Hematopoietic multipotent progenitor cell treated with erythropoietin and hydrocortisone succinate and interleukin-3 and kit ligand, for 4 days (in vitro differentiated cells): ENCODE measurements around the gene PTPN21.

Experiments
- DNase-seq: peaks from one replicate; pipeline ENCODE4 v3.0.0-alpha.2; 2015

The PTPN21 gene

GRCh38 chr14:88503754-88504406, 50.9 kb downstream of the PTPN21 start:
- DNase-seq, result no peak

DNA sequence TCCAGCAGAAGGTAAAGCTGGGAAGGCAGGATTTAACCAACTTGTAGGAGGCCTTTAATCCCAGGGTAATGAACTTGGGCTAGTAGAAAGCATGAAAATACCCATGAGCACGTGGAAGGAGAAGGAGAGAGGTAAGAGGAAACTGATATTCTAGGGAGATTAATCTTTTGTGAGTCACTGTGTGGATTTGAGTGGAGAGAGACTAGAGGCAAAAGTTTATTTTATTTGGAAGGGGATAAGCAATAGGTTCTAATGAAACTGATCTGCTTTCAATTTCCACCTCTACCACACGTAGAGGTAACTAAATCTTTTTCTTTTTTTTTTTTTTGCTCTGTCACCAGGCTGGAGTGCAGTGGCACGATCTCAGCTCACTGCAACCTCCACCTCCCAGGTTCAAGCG, 52.1 kb downstream of the PTPN21 start:
- no peak for DNase-seq

GRCh38 chr14:88500611-88501010, 54.2 kb downstream of the PTPN21 start:
- no peak for DNase-seq

DNA sequence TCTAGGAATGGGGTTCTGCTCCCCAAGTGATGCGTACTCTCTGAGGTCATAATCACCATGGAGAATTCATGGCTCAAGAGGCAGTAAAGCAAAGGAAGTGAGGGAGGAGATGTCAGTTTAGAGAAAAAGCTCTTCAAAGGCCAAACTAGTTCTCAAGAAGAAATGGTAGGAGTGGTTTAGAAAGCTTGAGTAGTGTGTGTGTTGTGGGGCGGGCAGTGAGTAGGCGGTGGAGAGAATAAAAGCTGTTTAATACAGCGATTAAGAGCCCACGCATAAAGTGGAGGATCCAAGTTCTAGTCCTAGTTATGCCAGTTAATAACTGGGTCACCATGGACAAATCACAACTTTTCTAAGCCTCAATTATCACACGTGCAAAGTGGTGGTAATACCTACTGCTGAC, 55.6 kb downstream of the PTPN21 start:
- no peak for DNase-seq

DNA sequence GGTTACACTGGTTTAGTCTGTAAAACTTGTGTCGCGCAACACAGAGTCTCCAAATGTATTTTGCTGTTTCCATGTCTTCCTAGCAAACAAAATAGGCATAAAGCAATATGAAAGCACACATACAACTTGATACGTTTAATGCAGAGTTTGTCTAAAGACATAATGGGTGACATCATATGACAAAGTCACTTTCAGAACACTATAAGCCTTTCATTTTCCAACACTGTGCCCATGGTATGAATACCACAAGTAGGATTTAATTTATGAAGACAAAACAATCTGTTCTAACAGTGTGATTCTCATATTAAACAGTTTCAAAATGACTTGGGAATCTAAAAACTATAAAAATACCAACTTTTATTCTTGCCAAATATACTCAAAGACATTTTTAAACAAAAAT, 58.4 kb downstream of the PTPN21 start:
- no peak for DNase-seq

GRCh38 chr14:88493392-88494185, 61.2 kb downstream of the PTPN21 start:
- DNase-seq, result no peak

DNA sequence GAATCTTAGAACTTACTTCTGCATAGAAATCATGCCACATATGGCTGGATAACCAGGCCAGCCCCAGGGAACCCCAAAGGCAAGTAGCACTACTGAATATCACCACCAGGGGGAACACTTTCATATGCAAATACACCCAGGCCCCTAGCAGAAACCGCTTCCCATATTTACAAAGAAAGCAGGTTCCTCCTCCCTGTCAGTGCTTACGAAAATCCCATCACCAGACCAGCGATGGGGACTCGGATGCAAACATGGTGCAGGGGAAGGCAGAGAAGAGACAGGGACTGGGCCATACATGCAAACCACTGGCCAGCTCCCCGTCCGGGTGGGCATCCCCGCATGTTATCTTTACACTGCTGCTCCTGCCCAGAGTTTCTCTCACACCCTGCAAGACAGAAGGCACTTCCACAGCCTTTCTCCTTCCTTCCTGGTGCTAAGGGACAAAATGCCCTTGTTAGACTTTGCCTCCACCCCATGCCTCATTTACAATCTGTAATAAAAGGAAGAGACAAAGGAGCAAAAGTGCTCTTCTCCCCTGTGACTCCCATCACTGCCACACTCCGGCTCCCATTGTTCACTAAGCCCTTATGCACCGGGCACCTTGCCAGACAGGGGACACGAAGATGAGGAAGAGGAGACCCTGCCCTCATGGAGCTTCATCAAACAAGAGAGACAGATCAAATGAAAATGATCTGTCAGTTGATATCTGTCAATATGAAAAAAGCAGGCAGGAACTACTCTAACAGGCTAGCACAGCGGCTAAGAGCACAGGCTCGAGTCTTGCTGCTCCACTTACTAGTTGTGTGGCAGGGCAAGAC, 62.3 kb downstream of the PTPN21 start:
- peak; percentile 92 for DNase-seq

- no peak for DNase-seq
Measured at GRCh38 chr14:88490168-88490567, 64.6 kb downstream of the PTPN21 start.

DNA sequence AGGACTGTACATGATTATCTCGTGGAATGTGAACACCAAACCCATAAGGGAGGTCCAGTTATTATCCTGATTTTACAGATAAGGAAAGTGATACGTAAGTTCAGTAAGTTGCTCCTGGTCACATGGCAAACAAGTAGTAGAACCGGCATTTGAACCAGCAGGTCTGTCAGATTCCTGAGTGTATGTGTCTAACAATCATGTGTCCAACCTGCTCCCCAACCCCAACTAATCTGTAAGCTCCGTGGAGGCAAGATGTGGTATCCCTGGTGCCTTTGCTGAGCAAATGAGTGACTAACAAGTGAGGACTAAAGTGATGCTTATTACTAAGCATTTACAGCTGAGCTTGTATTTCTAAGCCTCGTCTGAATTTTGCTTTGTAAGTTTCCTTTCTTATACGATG, 65.9 kb downstream of the PTPN21 start:
- DNase-seq, result no peak

DNA sequence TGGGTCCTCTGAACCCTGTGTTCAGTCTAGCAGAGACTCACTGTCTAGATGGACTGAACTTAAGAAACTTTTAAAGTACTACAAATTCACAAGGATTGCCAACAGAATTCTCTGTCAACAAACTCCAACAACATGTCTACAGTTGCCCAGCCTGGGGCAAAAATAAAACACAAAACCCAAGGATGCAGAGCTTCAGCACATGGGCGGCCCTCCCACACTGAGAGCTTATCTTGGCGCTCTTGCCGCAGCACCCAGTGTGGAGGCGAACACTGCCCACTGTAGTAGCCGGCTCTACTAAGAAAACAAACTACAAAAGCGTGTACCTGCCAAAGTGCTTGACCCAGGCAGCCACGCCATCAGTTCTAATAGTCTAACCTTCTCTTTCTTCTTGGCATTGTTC, 66.7 kb downstream of the PTPN21 start:
- DNase-seq, result no peak

DNA sequence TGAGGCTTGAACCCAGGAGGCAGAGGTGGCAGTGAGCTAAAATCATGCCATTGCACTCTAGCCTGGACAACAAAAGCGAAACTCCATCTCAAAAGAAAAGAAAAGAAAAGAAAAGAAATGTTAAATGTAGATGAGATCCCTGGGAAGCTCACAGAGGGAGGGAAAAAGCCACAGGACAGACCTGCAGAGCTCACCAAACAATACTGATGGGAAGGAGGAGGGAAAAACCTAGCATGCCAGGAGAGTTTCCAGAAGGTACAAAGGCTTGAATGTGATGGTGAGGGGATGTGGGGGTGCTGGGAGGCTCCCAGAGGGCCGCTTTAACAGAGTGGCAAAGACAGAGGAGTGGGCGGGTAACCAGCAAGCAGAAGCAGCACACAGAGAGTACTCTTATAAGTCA, 72.3 kb downstream of the PTPN21 start:
- no peak for DNase-seq

DNA sequence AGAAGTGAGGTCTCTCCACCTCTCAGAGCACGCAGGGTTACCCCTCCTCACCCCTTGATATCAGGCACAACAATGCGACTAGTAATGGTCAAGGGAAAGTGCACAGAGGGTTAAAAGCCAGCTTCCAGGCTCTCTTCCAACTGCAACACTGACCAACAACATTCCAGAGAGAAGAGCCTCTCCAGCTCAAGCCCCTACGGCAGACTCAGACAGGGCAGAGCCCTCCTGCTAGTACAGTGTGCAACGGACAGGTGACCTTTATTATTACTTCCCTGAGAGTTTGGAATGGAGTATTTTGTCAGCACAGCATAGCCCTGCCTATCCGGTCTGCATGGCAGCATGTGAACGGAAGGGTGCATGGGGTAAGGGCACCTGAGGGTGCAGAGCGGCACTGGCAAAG, 73.0 kb downstream of the PTPN21 start:
- no peak for DNase-seq

DNA sequence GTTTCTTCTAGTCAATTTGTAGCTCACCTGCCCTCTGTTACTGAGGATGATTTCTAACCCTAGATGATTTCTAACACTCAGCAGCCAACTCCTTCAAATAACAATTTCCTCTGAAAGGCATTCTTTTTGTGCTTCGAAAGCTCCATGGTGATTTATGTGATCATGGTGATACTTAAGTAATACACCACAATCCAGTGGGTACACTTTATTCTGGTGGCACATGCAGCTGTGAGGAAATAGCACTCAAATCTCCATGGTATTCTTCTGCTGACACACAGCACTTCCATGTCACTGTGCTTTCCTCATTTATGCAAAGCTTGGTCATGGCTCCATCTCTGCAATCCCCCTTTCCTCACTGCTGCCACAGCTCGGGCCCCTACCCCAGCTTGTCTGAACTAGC, 73.7 kb downstream of the PTPN21 start:
- no peak for DNase-seq

DNA sequence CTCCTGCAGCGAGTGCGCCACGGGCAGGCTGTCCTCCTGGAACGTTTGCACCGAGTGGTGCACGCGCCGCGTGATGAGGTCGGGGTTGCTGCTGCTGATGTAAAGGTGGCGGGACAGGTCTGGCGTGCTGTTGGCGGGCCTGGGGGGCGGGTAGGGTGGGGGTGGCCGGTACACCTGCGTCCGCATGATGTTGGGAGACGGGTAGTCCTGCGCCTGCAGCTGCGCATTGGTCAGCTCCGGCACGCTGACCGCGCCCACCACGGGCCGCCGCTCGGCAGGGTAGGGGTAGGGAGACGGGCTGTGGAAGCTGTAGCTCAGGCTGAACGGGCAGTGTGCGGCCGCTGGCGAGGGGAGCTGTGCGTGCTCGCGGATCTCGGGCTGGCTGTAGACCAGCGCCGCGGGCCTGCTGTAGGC, 75.2 kb downstream of the PTPN21 start:
- DNase-seq, result no peak

GRCh38 chr14:88478931-88479330, 75.9 kb downstream of the PTPN21 start:
- DNase-seq, result no peak

GRCh38 chr14:88477513-88478250, 77.1 kb downstream of the PTPN21 start:
- DNase-seq, result no peak

- no peak for DNase-seq
Measured at GRCh38 chr14:88476825-88477224, 78.0 kb downstream of the PTPN21 start.

DNA sequence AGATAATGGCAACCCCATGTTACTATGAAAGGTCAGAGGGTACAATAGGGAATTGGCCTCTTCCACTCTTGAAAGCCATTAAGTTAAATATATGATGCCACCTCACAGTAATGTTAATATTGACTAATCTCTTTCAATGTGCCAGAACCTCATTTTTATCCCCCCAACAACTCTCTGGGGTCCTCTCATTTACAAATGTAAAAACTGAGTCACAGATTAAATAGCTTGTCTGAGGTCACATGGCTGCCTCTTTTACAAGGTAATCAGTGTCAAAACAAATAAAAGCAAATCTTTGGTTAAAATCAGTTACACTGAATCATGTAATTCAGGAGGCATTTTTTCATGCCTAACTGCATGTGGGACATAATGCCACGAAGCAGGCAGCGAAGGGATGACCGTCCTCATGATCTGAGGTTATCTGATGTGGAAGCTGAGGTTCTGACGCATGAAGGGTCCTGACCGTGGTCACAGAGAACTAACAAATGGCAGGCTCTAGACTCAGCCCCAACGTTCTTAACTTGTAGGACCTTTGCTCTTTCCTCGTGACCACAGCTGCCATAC, 78.5 kb downstream of the PTPN21 start:
- no peak for DNase-seq

DNA sequence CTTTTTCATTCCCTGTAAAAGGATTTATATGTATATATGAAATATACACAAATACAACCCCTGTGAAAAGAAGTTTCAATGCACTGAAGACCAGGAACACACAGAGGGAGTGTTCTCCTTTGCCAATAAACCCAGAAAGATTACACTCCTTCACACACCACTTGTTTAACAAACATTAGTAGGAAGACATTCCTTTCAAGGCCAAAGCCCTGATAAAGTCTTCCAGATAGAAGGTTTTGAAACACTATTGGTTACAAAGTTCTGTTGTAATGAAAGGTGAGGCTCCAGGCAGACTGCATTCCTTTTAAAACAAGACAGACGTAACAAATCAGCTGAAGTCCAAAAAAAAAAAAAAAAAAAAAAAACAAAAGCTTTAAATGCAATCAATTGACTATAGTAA, 81.0 kb downstream of the PTPN21 start:
- DNase-seq, result no peak

GRCh38 chr14:88470542-88471440, 84.0 kb downstream of the PTPN21 start:
- DNase-seq, result no peak

DNA sequence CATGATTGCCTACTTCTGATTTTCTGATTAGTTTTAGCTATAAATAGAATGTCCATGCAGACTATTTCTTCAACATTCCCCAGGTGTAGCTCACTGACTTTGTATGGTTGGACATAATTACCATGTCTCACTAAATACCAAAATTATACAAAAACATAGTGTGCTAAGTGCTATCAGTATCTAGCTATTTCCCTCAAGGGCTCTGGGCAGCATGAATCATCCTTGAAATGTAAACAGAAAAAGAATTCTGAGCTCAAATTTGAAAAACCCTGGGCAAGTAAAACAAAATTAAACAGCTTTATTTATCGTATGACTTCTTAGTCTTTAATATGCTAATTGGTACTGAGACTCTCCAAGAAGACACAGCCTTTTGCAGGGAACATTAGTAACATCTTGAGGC, 86.4 kb downstream of the PTPN21 start:
- DNase-seq, result no peak

- peak; percentile 42 for DNase-seq
Measured at GRCh38 chr14:88463318-88463717, 91.5 kb downstream of the PTPN21 start.
